ENCODE results near the gene AHI1. TPM values are rescaled to one million over a fixed set of nuclear protein-coding genes. Genes with fewer than 3 reads are reported as not detected.

The AHI1 gene
- total and polyA plus RNA-seq, 3 donors from 2014 or later = 33.9 to 93.1 (median 56.4) TPM

GRCh38 chr6:135261872-135262725 is 235.4 kb downstream of the AHI1 start:
- Histone ChIP-seq H3K27me3 (no peaks in the 10 kb centered on the region), H3K27ac (no peak overlapping the region), H3K4me3 (no peak overlapping the region), H3K4me1 (no peaks in the 10 kb centered on the region), H3K9me3 (no peaks in the 10 kb centered on the region), H3K36me3 (ENCODE audit: low read depth, missing control alignments) (no peaks in the 10 kb centered on the region)
- intact Hi-C loops (cut with DNase I; ENCODE audit: low total_unique reads) = no loop called here
- WGBS, 2 donors = 79 to 84% methylated on average over 15 of the region's 15 CpGs
- DNase-seq = no peak
- no peak for TF ChIP-seq CTCF (IDR thresholded peaks at IDR 0.05)
- TF ChIP-seq POLR2A (IDR thresholded peaks at IDR 0.05) = no peak

- no peak for DNase-seq
- Histone ChIP-seq H3K9me3 (no peaks in the 10 kb centered on the region), H3K36me3 (ENCODE audit: low read depth, missing control alignments) (no peaks in the 10 kb centered on the region), H3K27ac (no peak overlapping the region), H3K4me3 (no peak overlapping the region), H3K27me3 (no peaks in the 10 kb centered on the region), H3K4me1 (no peaks in the 10 kb centered on the region)
- TF ChIP-seq CTCF (IDR thresholded peaks at IDR 0.05) (no peak), POLR2A (IDR thresholded peaks at IDR 0.05) (no peak)
- WGBS, 2 donors = 91 to 95% methylated on average over 4 of the region's 4 CpGs
- intact Hi-C loops (cut with DNase I; ENCODE audit: low total_unique reads) = no loop called here
Observed at GRCh38 chr6:135260612-135261011, 236.9 kb downstream of the AHI1 start.

GRCh38 chr6:135258970-135259369 is 238.6 kb downstream of the AHI1 start:
- WGBS, 2 donors = 74 to 79% methylated on average over 6 of the region's 6 CpGs
- intact Hi-C loops (cut with DNase I; ENCODE audit: low total_unique reads) = no loop called here
- Histone ChIP-seq H3K27ac (no peak overlapping the region), H3K4me3 (no peak overlapping the region), H3K36me3 (ENCODE audit: low read depth, missing control alignments) (no peaks in the 10 kb centered on the region), H3K27me3 (no peaks in the 10 kb centered on the region), H3K9me3 (no peaks in the 10 kb centered on the region), H3K4me1 (no peaks in the 10 kb centered on the region)
- no peak for TF ChIP-seq POLR2A (IDR thresholded peaks at IDR 0.05)
- TF ChIP-seq CTCF (IDR thresholded peaks at IDR 0.05) = no peak
- DNase-seq = no peak

GRCh38 chr6:135257631-135258405 is 239.7 kb downstream of the AHI1 start:
- Histone ChIP-seq H3K9me3 (no peaks in the 10 kb centered on the region), H3K36me3 (ENCODE audit: low read depth, missing control alignments) (no peaks in the 10 kb centered on the region), H3K27me3 (no peaks in the 10 kb centered on the region), H3K27ac (no peak overlapping the region), H3K4me1 (no peaks in the 10 kb centered on the region), H3K4me3 (no peak overlapping the region)
- intact Hi-C loops (cut with DNase I; ENCODE audit: low total_unique reads) = no loop called here
- TF ChIP-seq CTCF (IDR thresholded peaks at IDR 0.05) (no peak), POLR2A (IDR thresholded peaks at IDR 0.05) (no peak)
- WGBS, 2 donors = 83 to 93% methylated on average over 2 of the region's 2 CpGs
- no peak for DNase-seq

All from testis (tissue), 3 donors.